ENCODE results near the gene PHACTR1. TPM values are rescaled to one million over a fixed set of nuclear protein-coding genes. Genes with fewer than 3 reads are reported as not detected.

PHACTR1 gene
- total RNA-seq, 1 donor from 2014 or later: 0.49 TPM

DNA sequence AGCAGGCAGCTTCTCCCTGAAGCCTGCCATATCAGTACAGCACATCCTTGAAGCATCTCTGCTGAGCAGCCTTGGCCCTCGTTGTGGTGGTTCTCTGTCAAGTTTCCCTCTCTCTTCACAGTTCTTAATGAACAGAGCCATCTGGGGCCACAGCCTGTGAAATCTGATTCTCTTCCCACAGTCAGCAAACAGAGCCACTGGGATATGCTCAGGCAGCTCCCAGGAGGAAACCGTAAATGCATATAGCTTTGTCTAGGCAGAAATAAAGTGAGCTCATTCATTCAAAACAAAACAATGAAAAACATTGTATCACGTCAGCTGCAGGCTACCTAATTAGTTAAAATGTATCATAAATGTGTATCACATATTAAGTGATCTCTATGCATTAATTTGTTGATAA, 531.5 kb downstream of the PHACTR1 start:
- Histone ChIP-seq H3K27me3 (no peaks in the 10 kb centered on the region), H3K27ac (no peak overlapping the region), H3K4me3 (no peak overlapping the region), H3K9me3 (no peaks in the 10 kb centered on the region), H3K4me1 (no peaks in the 10 kb centered on the region), H3K36me3 (no peaks in the 10 kb centered on the region)
- intact Hi-C loops (cut with DNase I): no loop called here
- TF ChIP-seq CTCF (IDR thresholded peaks at IDR 0.05): no peak
- TF ChIP-seq POLR2AphosphoS5 (IDR thresholded peaks at IDR 0.05; ENCODE audit: insufficient read depth in 1 of 2, low read depth in 1 of 2): no peak
- TF ChIP-seq POLR2A (IDR thresholded peaks at IDR 0.05): no peak
- DNase-seq (ENCODE audit: extremely low spot score in 2 of 2): no peak

DNA sequence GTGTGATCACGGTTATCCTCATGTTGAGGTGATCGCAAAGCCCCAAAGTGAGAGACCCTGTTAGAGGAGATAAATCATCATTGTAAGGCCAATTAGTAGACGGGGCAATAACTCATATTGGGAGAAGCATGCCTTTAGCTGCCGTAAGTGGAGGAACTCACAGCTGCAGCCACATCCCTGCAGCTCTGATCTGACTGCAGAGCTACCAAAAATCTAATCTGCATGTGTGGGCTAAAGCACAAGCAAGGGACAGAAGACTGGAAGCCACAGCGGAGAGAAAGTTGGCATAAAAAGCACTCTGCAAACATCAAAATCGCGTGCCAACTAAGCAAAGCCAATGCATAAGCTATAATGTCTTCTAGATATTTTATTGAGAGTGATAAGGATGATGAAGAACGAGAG, 532.0 kb downstream of the PHACTR1 start:
- H3K9me3 ChIP-seq: no peaks in the 10 kb centered on the region
- DNase-seq (ENCODE audit: extremely low spot score in 2 of 2): no peak
- H3K27ac ChIP-seq: no peak overlapping the region
- no peaks in the 10 kb centered on the region for H3K36me3 ChIP-seq
- TF ChIP-seq CTCF (IDR thresholded peaks at IDR 0.05) (no peak), POLR2AphosphoS5 (IDR thresholded peaks at IDR 0.05; ENCODE audit: insufficient read depth in 1 of 2, low read depth in 1 of 2) (no peak), POLR2A (IDR thresholded peaks at IDR 0.05) (no peak)
- no peaks in the 10 kb centered on the region for H3K4me1 ChIP-seq
- H3K27me3 ChIP-seq: no peaks in the 10 kb centered on the region
- no peak overlapping the region for H3K4me3 ChIP-seq
- intact Hi-C loops (cut with DNase I): no loop called here

GRCh38 chr6:13248994-13249393, 532.4 kb downstream of the PHACTR1 start:
- no peak for DNase-seq (ENCODE audit: extremely low spot score in 2 of 2)
- H3K27me3 ChIP-seq: no peaks in the 10 kb centered on the region
- TF ChIP-seq POLR2A (IDR thresholded peaks at IDR 0.05): no peak
- no peak for TF ChIP-seq CTCF (IDR thresholded peaks at IDR 0.05)
- no peak for TF ChIP-seq POLR2AphosphoS5 (IDR thresholded peaks at IDR 0.05; ENCODE audit: insufficient read depth in 1 of 2, low read depth in 1 of 2)

DNA sequence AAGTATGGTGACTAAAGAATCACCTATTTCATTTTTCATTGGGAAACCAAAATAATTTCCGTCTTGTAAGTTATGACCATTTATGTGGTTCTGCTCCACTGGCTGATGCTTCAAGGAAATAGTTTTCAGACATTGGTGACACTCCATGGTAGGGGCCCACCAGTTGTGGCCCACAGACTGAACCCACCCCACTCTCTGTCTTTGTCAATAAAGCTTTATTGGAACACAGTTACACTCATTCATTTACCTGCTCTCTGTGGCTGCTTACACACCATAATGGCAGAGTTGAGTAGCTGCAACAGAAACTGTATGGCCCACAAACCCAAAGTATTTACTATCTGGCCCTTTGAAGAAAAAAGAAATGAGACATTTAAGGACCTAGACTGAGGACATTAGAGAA, 533.2 kb downstream of the PHACTR1 start:
- no peak overlapping the region for H3K27ac ChIP-seq
- no peaks in the 10 kb centered on the region for H3K4me1 ChIP-seq
- TF ChIP-seq POLR2AphosphoS5 (IDR thresholded peaks at IDR 0.05; ENCODE audit: insufficient read depth in 1 of 2, low read depth in 1 of 2) (no peak), CTCF (IDR thresholded peaks at IDR 0.05) (no peak), POLR2A (IDR thresholded peaks at IDR 0.05) (no peak)
- intact Hi-C loops (cut with DNase I): no loop called here
- H3K9me3 ChIP-seq: no peaks in the 10 kb centered on the region
- no peaks in the 10 kb centered on the region for H3K27me3 ChIP-seq
- H3K36me3 ChIP-seq: no peaks in the 10 kb centered on the region
- no peak overlapping the region for H3K4me3 ChIP-seq
- no peak for DNase-seq (ENCODE audit: extremely low spot score in 2 of 2)

More at GRCh38 chr6:13248994-13249393, 532.4 kb downstream of the PHACTR1 start:
- Histone ChIP-seq H3K9me3 (no peaks in the 10 kb centered on the region), H3K4me1 (no peaks in the 10 kb centered on the region), H3K4me3 (no peak overlapping the region), H3K27ac (no peak overlapping the region), H3K36me3 (no peaks in the 10 kb centered on the region)
- intact Hi-C loops (cut with DNase I): no loop called here

GRCh38 chr6:13250703-13251102, 534.1 kb downstream of the PHACTR1 start:
- TF ChIP-seq POLR2AphosphoS5 (IDR thresholded peaks at IDR 0.05; ENCODE audit: insufficient read depth in 1 of 2, low read depth in 1 of 2): no peak
- no peak for TF ChIP-seq CTCF (IDR thresholded peaks at IDR 0.05)
- no peak for TF ChIP-seq POLR2A (IDR thresholded peaks at IDR 0.05)
- no peak overlapping the region for H3K4me3 ChIP-seq
- no peaks in the 10 kb centered on the region for H3K4me1 ChIP-seq
- H3K9me3 ChIP-seq: no peaks in the 10 kb centered on the region
- H3K27ac ChIP-seq: no peak overlapping the region
- H3K27me3 ChIP-seq: no peaks in the 10 kb centered on the region
- intact Hi-C loops (cut with DNase I): no loop called here
- H3K36me3 ChIP-seq: no peaks in the 10 kb centered on the region
- no peak for DNase-seq (ENCODE audit: extremely low spot score in 2 of 2)
